HG03196 (cell line): Measurements from ENCODE around the gene RNF115.
A peak's percentile ranks its signal among the peaks of the same experiment; 100 is the strongest.

Source experiments
- ATAC-seq: cut with Tn5 transposase; IDR thresholded peaks from one replicate; pipeline ENCODE4 v1.9.1; 2021; ENCODE audit not compliant: unreplicated experiment

RNF115 gene

DNA sequence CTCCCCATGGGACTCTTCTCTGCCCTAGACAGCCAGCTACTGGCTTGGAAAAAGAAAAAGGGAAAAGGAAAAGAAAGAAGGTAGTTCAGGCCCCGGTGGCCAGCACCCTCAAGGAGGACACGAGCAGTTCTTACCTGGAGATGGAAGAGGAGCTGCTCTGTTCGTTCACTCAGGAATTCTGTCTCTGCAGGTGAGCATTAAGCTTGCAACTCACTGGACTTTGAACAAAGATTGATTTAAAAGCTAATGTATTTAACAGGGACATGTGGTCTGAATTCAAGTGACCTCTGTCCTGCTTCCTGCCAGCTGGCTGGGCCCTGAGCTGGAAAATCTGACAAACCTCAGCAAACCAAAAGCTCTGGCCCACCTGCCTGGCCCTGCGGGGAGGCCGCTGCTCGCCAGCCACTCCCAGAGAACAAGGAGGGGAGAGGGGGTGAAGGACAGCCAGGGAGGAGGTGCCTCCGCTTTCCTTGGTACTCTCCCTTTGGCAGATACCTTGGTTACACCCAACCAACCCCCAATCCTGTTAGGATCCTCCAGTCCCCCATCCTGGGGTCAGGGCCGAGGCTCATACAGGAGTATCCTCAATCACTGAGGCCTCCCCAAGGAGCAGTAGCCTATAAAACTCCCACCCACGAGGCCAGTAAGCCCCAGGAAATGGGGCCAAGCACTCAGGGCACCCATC, 116.6 kb downstream of the RNF115 start, which contains the start of gene PDZK1:
Gene PDZK1 (minus strand): TSS at position 186 of the 685 bp plus-strand sequence. CDS start 19,347 bp downstream, outside the sequence.
- no peak for ATAC-seq

DNA sequence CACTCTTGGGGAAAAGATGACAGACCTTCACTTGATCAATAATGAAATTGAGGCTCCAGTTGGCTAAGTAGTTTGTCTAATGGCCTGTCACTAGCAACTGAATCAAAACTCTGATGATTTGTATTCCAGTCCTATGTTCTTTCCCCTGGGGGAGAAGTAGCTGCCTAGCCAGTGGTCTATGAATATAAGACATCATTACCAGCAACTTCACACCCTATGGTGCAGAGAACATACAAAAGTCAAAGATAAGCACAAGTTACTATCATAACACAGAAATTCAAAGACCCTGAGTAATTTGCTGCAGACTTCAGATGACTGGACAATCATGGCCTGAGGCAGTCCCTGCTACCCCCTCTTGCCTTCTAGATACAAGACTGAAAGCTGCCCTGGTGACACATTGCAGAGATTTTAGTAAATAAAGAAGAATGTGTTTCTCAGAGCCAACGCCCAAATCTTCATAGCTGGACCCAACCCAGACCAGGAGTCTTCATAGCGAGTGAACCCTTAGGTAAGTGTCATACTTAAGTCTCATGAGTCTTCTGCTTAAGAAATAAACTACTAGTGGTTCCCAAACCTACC, 117.7 kb downstream of the RNF115 start:
- no peak for ATAC-seq

DNA sequence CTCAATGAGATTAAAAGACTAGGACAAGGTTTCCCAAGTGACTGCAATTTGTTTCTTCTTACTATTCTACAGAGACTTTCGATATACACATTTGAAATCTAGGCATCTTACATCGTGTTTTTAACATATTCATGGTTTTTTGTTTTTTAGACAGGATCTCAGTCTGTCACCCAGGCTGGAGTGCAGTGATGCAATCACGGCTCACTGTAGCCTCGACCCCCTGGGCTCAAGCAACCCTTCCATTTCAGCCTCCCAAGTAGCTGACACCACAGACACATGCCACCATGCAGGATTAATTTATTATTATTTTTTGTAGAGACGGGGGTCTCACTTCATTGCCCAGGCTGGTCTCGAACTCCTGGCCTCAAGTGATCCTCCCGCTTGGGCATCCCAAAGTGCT, 118.3 kb downstream of the RNF115 start:
- no peak for ATAC-seq

DNA sequence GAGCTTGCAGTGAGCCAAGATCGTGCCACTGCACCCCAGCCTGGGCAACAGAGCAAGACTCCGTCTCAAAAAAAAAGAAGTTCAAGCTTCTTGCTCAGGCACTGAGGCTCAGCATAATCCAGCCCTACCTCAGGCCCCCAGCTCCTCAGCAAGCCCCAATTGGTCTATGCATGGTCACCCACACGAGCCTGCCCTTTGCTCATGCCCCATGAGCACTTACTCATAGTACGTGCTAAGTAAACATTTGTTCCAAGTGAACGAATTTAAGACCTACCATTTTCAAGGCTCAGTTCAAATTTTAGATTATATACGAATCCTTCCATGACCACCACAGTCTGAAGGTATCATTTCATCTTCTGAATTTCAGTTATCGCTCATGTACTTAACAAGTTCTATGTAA, 121.1 kb downstream of the RNF115 start:
- ATAC-seq: no peak

DNA sequence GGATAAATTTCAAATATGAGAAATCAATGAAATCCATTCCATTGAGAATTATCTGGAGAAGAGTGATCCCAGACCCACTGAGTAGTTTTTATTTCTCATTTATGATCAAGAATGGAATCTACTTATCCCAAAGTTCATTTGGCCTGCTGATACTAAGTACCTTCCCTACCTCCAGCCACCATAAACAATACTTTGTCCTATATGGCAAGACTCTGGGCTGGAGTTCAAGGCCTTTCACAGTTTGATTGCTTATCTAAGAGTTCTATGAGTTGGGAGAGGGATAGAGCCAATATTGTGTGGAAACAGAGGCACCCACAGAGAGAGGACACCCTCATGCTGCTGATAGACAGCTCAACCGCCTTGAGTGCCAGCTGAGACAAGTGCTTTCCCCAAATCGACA, 121.8 kb downstream of the RNF115 start:
- no peak for ATAC-seq

DNA sequence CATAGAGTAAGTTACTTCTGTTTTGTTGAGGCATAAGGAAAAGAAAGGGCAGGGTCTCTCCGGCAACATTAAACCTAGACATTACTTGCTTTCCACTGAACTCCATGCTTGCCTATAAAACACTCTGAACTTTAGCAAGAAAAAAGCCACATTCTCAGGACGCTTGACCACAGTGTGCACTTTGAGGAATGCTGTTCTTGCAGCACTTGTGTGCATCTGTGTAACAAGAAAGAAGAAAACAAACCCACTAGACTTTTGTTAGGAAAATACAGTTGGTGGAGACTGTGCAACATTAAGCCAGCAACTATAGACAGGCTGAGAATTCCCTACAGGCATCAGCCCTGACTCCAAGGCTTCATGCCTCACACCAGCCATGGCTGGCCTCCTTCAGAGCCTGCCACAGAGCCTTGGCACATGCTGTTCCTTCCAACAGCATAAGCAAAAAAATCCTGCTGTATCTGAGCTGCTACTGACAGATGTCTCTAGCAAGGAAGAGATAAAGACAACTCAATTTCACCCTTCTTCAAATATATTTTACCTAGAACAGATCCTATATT, 122.5 kb downstream of the RNF115 start:
- ATAC-seq: no peak

DNA sequence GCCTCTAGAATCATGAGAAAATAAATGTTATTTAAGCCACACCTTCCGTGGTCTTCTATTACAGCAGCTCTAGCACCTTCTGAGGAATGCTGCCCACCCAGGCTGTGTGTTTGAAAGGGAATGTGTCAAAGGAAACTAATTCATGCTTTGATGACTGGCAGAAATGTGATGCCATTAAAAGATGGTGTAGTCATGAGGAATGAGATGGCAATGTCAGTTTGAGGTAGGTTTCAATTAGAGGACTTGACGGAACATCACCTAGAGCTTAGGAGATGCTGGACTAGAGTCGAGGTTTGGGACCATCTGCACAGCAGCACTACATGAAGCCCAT, 127.3 kb downstream of the RNF115 start:
- ATAC-seq: no peak

DNA sequence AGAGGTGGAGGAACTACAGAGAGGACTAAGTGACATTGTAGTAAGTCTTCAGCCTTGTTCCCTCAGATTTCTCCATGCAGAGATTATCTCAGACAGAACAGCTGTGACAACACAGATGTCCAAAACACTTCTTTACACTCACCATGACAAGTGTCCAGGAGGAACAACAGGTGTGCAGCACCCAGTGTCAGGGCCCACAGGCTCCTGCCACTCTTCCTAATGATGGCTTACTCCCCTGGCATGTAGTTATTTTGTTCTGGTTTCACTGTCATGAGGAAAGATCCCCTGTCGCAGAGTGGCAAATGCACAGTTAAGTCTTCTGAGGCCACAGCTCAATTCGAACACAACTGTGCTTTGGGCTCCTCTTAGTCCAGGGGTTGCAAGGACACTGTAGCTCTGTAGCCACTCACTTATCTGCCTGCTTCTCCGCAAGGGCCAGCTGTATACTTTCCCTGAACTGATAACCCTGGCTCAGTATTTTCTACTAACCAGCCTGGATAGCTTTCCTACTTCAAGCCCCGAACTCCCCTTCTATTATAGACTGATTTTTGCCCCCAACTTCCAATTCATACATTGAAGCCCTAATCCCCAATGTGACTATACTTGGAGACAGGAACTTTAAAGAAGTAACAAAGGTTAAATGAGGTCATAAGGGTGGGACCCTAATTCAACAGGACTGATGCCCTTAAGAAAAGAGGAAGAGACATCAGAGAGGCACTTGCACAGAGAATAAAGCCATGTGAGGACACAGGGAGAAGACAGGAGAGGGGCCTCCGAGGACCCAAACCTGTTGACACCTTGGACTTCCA, 127.9 kb downstream of the RNF115 start:
- no peak for ATAC-seq

DNA sequence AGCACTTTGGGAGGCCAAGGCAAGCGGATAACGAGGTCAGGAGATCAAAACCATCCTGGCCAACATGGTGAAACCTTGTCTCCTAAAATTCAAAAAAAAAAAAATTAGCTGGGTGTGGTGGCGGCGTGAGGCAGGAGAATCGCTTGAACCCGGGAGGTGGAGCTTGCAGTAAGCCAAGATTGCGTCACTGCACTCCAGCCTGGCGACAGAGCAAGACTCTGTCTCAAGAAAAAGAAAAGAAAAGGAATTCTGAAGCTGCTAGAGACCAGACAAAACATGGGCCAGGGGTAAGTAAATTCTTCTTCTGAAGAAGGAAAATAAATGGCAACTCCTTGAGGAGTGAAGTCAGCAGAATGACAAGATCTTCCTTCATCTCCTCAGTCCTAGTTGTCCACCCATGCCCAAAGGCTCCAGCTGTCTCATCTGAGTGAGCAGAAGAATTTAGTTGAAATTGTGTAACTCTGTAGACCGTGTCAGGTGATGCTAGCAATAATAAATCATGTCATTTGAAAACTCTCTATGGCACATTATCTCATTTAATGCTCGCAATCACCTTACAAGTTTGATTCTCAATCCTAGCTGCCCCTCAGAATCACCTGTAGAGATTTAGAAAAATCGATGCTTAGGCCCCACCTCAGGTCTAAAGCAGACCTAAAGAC, 131.0 kb downstream of the RNF115 start:
- ATAC-seq: no peak

DNA sequence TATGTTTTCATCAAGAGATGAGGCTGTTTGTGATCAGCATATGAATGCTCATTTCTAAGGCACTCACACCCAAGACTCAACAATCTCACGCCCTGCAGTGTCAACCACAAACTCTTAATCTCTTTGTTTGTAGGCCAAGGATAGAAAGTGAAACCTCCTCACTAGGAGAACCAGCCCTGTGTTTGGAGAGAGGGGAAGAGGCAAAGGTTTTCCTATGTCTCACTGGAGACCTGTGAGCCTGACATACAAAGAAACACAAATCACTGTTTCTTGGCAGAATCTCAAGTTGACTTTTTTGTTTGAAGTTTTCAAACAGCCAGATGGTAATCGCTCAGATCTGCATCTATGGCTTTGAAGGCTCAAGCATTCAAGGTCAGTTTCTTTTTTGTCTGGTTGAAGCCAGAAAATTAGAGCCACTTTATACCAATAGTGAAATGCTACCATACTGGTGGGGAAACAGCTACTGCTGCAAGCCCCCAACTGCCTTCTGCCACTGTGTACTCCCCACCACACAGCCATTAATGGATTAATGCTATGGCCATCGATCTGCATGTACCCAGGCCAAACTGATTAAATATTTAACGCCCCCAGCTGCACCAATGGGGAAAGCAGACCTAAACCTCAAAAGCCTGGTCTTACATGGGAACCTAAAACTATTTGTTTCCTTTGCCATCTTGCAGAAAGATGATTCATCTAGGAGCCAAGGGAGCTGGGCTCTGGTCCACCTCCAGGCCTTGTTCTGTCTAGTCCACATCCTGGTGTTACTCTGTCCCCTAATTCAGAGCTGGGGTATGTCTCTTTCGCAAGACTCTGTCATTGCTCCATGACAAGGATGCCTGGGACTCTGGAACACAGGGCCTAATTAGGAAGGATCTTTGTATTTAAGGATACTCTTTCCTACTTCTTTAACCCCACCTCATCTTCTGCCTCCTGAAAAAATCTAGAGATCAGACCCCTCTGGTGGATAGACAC, 133.0 kb downstream of the RNF115 start:
- ATAC-seq: peak; percentile 76

DNA sequence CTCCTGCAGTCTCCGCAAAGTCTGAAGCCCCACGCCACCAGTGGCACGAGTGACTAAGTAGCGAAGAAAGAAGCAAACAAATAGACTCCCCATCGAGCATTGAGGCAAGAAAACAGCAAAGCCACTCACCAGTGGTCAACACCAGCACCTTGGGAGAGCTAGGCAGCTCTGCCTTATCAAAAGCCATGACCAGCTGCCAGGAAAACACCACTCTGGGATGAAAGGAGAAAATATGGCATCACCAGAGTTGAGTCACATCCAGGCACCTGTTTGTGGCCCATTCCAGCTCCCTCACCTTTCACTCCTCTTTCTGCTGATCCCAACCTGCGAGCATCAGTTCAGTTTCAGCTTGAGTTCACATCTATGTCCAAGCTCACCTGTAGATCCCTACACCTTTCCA, 134.0 kb downstream of the RNF115 start:
- no peak for ATAC-seq

DNA sequence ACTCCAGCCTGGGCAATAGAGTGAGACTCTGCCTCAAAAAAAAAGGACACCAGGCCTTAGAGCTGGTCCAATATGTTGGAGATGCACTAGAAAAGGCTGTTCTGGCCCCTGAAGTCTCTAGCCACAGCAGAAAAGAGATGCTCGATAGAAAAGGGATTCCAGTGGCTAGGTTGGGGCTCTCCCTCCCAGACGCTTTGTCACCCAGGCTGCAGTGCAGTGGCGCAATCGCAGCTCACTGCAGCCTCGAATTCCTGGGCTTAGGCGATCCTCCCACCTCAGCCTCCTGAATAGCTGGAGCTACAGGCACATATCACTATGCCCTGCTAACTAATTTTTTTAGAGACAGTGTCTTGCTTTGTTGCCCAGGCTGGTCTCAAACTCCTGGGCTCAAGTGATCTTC, 135.0 kb downstream of the RNF115 start:
- ATAC-seq: no peak
